B cell (primary cell): Measurements from ENCODE around the gene DPH6. TPM values are rescaled to one million over a fixed set of nuclear protein-coding genes. Genes with fewer than 3 reads are reported as not detected.

Experiments used
- ATAC-seq: fragments of 200-7000 bp; cut with Tn5 transposase; one replicate; pipeline ENCODE4 v1.10.0; 2021; ENCODE audit warnings: low read depth, mild to moderate bottlenecking, moderate number of reproducible peaks, moderate library complexity
- CTCF ChIA-PET: fragments of 350-600 bp; sonication (Branson Sonifier 250); formaldehyde crosslinking; loops from one replicate; lab custom pipeline; 2021; ENCODE audit warnings: antibody characterized with exemption, inconsistent platforms; lab: Charles Lee
- POLR2A ChIA-PET: fragments of 350-600 bp; sonication (Branson Sonifier 250); formaldehyde crosslinking; loops from one replicate; lab custom pipeline; 2021; ENCODE audit warnings: antibody characterized with exemption; lab: Charles Lee
- DNase-seq: peaks from one replicate; pipeline ENCODE4 v3.0.0; 2013
- H2AFZ ChIP-seq: 2 replicates; pipeline ENCODE4 v1.6.1; 2012; ENCODE audit warnings: mild to moderate bottlenecking, low read depth, low read length; ENCODE audit not compliant: insufficient read depth, poor library complexity, severe bottlenecking
- H3K27ac ChIP-seq, 2 donors: 1 replicate in 1 of 2; 2 replicates in 1 of 2; pipeline ENCODE4 v1.5.1; 2012 to 2013; ENCODE audit warnings: low read length in 2 of 2, mild to moderate bottlenecking in 2 of 2, moderate library complexity in 1 of 2
- H3K27me3 ChIP-seq, 4 experiments: fragments of 200-600 bp in 1 of 4; sonication (generic) in 1 of 4; replicated peaks in 1 of 4; 1 replicate in 2 of 4; 2 replicates in 2 of 4; pipeline versions ENCODE4 v1.6.1 to v1.7.0; 2013 to 2016; ENCODE audit warnings: low read length in 3 of 4, mild to moderate bottlenecking in 2 of 4, mixed read lengths in 1 of 4, moderate library complexity in 1 of 4; ENCODE audit not compliant: insufficient read depth in 4 of 4, control insufficient read depth in 3 of 4; ENCODE audit errors: control extremely low read depth in 1 of 4
- H3K36me3 ChIP-seq, 2 experiments: replicated peaks in 1 of 2; 1 replicate in 1 of 2; 2 replicates in 1 of 2; pipeline versions ENCODE4 v1.6.1 to v1.7.1; 2013; ENCODE audit warnings: low read length in 1 of 2; ENCODE audit not compliant: insufficient read depth in 2 of 2, control insufficient read depth in 1 of 2; ENCODE audit errors: control extremely low read depth in 1 of 2, extremely low read depth in 1 of 2
- H3K4me1 ChIP-seq, 2 donors: fragments of 200-600 bp in 1 of 2; sonication (generic) in 1 of 2; 1 replicate in 1 of 2; 2 replicates in 1 of 2; pipeline versions ENCODE4 v1.5.1 to v1.6.1; 2013 to 2017; ENCODE audit warnings: low read length in 2 of 2; ENCODE audit not compliant: control insufficient read depth in 2 of 2, insufficient read depth in 2 of 2
- H3K4me2 ChIP-seq: replicated peaks from 2 replicates; pipeline ENCODE3; 2012; ENCODE audit warnings: mild to moderate bottlenecking, low read depth, low read length; ENCODE audit not compliant: poor library complexity, severe bottlenecking
- H3K4me3 ChIP-seq, 5 experiments: fragments of 200-600 bp in 1 of 5; sonication (generic) in 1 of 5; 1 replicate in 3 of 5; 2 replicates in 2 of 5; pipeline versions ENCODE4 v1.5.1 to v1.7.0; 2011 to 2016; ENCODE audit warnings: low read length in 4 of 5, mild to moderate bottlenecking in 4 of 5, low read depth in 2 of 5, control low read depth in 1 of 5, moderate library complexity in 1 of 5; ENCODE audit not compliant: insufficient read depth in 1 of 5; ENCODE audit errors: control extremely low read depth in 1 of 5, extremely low read depth in 1 of 5
- H3K79me2 ChIP-seq: fragments of 200-600 bp; sonication (generic); one replicate; pipeline ENCODE4 v1.6.0; 2016; ENCODE audit warnings: low read length; ENCODE audit not compliant: control insufficient read depth, insufficient read depth
- H3K9ac ChIP-seq: fragments of 200-600 bp; sonication (generic); 2 replicates; pipeline ENCODE4 v1.6.1; 2017; ENCODE audit warnings: mild to moderate bottlenecking, low read length, moderate library complexity
- H3K9me3 ChIP-seq, 3 donors: one replicate each; pipeline versions ENCODE4 v1.6.1 to v1.7.1; 2013; ENCODE audit warnings: low read length in 2 of 3; ENCODE audit not compliant: control insufficient read depth in 2 of 3, insufficient read depth in 1 of 3; ENCODE audit errors: control extremely low read depth in 1 of 3
- H4K20me1 ChIP-seq: 2 replicates; pipeline ENCODE4 v1.6.0; 2012; ENCODE audit warnings: mild to moderate bottlenecking, low read length; ENCODE audit not compliant: insufficient read depth, control insufficient read depth, poor library complexity, severe bottlenecking
- H3K27ac Mint-ChIP-seq: one replicate; pipeline ENCODE4 v1.8.0; 2021; ENCODE audit warnings: mixed read lengths
- H3K27me3 Mint-ChIP-seq: one replicate; pipeline ENCODE4 v1.8.0; 2021; ENCODE audit warnings: mixed read lengths
- H3K4me1 Mint-ChIP-seq: one replicate; pipeline ENCODE4 v1.8.0; 2021; ENCODE audit warnings: mixed read lengths
- H3K4me3 Mint-ChIP-seq: one replicate; pipeline ENCODE4 v1.8.0; 2021; ENCODE audit warnings: mixed read lengths
- H3K9me3 Mint-ChIP-seq: one replicate; pipeline ENCODE4 v1.8.0; 2022; ENCODE audit warnings: mixed read lengths; ENCODE audit not compliant: insufficient read depth
- EZH2 ChIP-seq: IDR thresholded peaks from 2 replicates; pipeline ENCODE4 v1.6.1; 2012; ENCODE audit warnings: borderline replicate concordance, low read depth, mild to moderate bottlenecking, moderate library complexity, low read length; ENCODE audit not compliant: insufficient read depth, poor library complexity, severe bottlenecking
- WGBS: methylation state at CpG from one replicate; pipeline ENCODE4 v1.1.5; 2013; ENCODE audit warnings: missing lambda C conversion rate; ENCODE audit not compliant: insufficient coverage; 5-methylcytosine and 5-hydroxymethylcytosine counted together
- intact Hi-C: fragments of 100-400 bp; cut with micrococcal nuclease; formaldehyde crosslinking; loops from one replicate; pipeline ENCODE4 v1.10.0; 2022
- polyA plus RNA-seq: library from polyadenylated mRNA; depleted of rRNA; stranded (reverse); fragments of >200 nt; gene quantifications from 2 replicates; pipeline ENCODE4 v1.2.3, GENCODE V29; 2012
- total RNA-seq, 2 donors: library from RNA; stranded (reverse); fragments of 120-200 nt in 1 of 2; gene quantifications; 1 replicate in 1 of 2; 2 replicates in 1 of 2; pipeline versions ENCODE4 v1.2.3 to v1.2.4, GENCODE V29; 2013 to 2022
- TF ChIP-seq, protein P1 (sequence below): fragments of 200-600 bp; IDR thresholded peaks from one replicate; pipeline ENCODE4 v1.8.0; 2022; ENCODE audit warnings: antibody characterized with exemption, mild to moderate bottlenecking

The DPH6 gene
- total and polyA plus RNA-seq, 2 donors (not counting 1 experiment from before 2014, with no cell fraction given): 5.4 to 13.3 TPM

DNA sequence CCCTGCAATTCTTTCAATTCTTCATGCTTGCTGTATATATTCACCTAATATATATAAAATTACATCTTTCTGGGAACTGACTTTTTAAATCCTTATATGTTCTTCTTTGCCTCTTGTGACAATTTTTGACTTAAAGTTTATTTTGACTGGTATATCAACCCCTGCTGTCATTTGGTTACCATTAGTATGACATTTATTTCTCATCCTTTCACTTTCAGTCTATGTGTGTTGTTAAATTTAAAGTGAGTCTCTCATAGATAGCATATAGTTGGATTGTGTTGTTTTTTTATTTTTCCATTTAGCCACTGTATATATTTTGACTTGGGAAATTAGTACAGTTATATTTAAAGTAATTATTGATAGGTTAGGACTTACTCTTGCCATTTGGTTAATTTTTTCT, 194.9 kb downstream of the DPH6 start:
- Mint-ChIP-seq H3K9me3 (peaks cover 4% of the 10 kb centered on the region), H3K4me1 (no peaks in the 10 kb centered on the region), H3K27me3 (no peaks in the 10 kb centered on the region), H3K4me3 (no peak overlapping the region), H3K27ac (no peak overlapping the region)
- TF ChIP-seq, protein P1, sequence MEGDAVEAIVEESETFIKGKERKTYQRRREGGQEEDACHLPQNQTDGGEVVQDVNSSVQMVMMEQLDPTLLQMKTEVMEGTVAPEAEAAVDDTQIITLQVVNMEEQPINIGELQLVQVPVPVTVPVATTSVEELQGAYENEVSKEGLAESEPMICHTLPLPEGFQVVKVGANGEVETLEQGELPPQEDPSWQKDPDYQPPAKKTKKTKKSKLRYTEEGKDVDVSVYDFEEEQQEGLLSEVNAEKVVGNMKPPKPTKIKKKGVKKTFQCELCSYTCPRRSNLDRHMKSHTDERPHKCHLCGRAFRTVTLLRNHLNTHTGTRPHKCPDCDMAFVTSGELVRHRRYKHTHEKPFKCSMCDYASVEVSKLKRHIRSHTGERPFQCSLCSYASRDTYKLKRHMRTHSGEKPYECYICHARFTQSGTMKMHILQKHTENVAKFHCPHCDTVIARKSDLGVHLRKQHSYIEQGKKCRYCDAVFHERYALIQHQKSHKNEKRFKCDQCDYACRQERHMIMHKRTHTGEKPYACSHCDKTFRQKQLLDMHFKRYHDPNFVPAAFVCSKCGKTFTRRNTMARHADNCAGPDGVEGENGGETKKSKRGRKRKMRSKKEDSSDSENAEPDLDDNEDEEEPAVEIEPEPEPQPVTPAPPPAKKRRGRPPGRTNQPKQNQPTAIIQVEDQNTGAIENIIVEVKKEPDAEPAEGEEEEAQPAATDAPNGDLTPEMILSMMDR: no peak
- no peak for TF ChIP-seq EZH2
- H2AFZ ChIP-seq: no peak overlapping the region
- H3K9ac ChIP-seq: no peak overlapping the region
- DNase-seq: no peak
- H3K27me3 ChIP-seq: no peaks in the 10 kb centered on the region
- no peaks in the 10 kb centered on the region for H3K79me2 ChIP-seq
- no peak overlapping the region for H3K4me3 ChIP-seq
- no peaks in the 10 kb centered on the region for H4K20me1 ChIP-seq
- peaks cover 0 to 7% (median 0%) of the 10 kb centered on the region in 3 donors for H3K9me3 ChIP-seq
- POLR2A ChIA-PET: no interaction called here
- H3K27ac ChIP-seq: no peak overlapping the region
- intact Hi-C loops: no loop called here
- H3K4me2 ChIP-seq: no peak overlapping the region
- no peak for ATAC-seq
- no peaks in the 10 kb centered on the region for H3K4me1 ChIP-seq
- no peaks in the 10 kb centered on the region for H3K36me3 ChIP-seq
- CTCF ChIA-PET: no interaction called here

DNA sequence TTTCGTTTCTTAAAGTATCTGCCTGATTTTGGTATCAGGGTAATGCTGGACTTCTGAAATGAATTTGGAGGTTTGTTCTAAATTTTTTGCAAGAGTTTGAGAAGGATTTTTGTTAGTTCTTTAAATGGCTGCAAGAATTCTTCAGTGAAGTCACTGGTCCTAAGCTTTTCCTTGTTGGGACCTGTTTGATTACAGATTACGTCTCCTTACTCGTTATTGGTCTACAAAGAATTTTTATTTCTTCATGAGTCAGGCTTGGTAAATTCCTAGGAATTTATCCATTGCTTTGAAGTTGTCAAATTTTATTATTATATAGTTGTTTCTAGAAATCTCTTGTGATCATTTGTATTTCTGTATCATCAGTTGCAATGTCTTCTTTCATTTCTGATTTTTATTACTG, 196.0 kb downstream of the DPH6 start:
- Histone ChIP-seq H4K20me1 (no peaks in the 10 kb centered on the region), H3K4me1 (no peaks in the 10 kb centered on the region), H3K4me2 (no peak overlapping the region), H3K9ac (no peak overlapping the region), H3K27me3 (no peaks in the 10 kb centered on the region), H3K36me3 (no peaks in the 10 kb centered on the region), H3K27ac (no peak overlapping the region), H2AFZ (no peak overlapping the region), H3K79me2 (no peaks in the 10 kb centered on the region), H3K9me3 (peaks cover 0 to 7% (median 0%) of the 10 kb centered on the region in 3 donors), H3K4me3 (no peak overlapping the region)
- ATAC-seq: no peak
- H3K27me3 Mint-ChIP-seq: no peaks in the 10 kb centered on the region
- WGBS: 83% methylated on average over 1 of the region's 3 CpGs
- no peaks in the 10 kb centered on the region for H3K4me1 Mint-ChIP-seq
- H3K27ac Mint-ChIP-seq: no peak overlapping the region
- no peak for DNase-seq
- intact Hi-C loops: no loop called here
- ChIA-PET POLR2A (no interaction called here), CTCF (no interaction called here)
- H3K4me3 Mint-ChIP-seq: no peak overlapping the region
- peaks cover 2% of the 10 kb centered on the region for H3K9me3 Mint-ChIP-seq
- TF ChIP-seq, protein P1: no peak
- TF ChIP-seq EZH2: no peak
